Measurements from ENCODE around the gene TRIM2.

TRIM2 gene

DNA sequence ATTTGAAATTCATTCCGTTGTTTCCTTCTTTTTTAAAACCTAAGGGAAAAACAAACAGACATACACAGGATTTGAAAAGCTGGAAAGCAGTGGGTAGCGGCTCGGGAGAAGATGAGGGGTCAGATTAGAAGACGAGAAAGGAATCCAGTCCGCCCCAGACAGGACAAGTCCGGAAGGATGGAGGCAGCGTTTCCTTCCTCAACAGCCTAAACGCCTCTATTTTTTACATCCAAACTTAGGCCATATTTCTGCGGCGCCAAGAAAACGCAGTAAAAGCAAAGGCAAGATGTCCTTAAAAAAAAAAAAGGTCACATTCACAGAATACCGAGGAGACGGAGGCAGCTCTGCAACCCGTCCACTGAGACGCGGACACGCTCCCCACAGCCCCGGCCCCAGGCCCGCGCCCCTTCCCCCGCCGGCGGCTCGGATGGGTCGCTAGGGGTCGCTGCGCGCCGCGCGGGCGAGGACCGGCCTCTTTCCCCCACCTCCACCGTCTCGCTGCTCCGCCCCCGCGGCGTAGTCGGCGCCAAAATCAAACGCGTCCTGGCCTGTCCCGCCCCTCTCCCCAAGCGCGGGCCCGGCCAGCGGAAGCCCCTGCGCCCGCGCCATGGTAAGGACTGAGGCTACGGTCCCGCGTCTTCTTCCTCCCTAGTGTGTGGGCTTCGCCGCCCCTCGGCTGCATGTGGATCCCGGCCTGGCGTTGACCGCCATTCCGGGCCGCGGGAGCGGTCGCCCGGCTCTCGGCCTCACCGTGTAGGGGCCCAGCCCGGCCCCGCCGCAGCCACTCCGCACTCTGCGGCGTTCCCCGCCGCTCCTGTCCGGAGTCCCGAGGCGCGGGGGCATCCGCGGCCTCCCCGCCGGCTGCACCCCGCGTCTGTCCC is 140.1 kb downstream of the TRIM2 start, which contains the start of gene MND1:
Gene MND1 (plus strand): TSS at position 558 of the 881 bp plus-strand sequence. CDS start 50 bp downstream, at position 608.
- DNase-seq = peak; percentile 93

DNA sequence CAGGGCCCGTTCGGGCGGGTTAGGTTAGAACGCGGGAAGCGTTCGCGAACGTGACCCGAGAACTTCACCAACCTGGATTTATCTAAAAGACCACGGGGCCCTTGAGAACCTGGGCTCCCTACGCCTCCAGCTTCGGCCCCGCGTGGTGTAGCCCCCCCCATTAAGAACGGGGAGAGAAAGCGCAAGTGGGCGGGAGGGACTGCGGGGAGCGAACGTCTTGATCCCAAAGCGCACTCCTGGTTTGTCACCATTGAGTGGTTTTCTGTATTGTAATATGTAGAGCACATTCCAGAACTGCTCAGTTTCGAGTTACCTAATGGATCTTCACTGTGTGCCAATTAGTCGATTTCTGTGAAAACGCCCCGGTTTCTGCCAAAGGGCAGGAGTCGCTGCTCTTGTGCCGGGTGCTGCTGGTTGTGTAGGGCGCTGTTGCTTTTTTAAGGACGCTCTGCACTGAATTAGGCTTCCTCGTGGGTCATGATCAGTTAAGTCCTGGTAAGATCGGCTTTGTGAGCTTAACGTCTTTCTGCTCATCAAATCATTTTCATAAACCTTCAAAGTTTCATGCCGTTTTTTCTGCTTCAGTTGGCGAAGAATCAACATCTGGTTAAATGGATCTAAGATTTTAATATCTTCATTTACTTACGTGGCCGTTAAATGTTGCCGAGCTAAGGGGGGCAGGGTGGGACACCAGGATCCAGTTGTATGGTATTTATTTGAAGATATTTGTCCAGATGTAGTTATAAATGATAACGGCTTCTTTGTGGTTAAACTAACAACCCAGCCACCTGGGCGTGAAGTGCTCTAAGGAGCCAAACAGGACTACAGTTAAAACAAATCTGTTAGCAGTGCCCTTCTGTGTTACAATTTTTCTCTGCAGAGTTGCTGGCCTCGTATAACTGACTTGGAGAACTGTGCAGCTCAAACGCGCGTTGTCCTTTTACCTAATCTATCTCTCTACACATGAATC is 141.1 kb downstream of the TRIM2 start:
- DNase-seq = peak; percentile 53

DNA sequence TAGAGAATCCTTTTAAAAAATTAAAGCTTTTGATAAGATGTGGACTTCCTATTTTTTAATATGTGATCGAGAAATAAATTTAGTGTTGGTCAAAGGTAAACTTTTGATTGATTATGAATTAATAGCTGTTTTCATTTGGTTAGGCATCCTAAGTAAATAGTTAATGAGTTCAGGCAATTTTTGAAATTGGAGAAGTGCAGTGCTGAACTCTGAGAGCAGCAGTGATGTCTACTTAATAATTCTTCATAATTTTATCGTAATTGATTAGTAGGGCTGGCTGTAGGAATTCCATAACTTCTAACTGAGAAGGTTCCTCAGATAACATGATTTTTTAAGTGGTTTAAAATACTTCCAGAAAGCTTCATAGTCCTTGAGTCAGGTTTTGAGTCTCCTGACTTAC is 141.8 kb downstream of the TRIM2 start:
- DNase-seq = no peak

DNA sequence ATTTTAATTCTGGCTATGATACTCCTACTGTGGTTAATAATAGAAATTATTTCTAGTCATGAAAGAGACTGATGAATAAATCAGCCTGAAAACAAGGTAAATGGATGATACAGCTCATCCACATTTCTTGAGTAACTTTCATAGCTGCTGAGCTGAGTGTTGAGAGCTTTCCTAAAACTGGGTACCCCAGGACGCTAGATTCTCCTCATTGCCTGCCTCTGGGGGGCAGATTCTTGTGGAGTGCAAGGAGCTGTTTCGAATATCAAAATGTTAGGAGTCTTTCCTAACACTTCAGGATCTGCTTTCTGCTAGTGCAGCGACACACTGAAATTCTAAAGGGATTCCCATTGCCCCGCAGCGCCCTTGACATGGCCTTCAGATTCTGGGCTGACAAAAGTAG is 142.3 kb downstream of the TRIM2 start:
- no peak for DNase-seq

DNA sequence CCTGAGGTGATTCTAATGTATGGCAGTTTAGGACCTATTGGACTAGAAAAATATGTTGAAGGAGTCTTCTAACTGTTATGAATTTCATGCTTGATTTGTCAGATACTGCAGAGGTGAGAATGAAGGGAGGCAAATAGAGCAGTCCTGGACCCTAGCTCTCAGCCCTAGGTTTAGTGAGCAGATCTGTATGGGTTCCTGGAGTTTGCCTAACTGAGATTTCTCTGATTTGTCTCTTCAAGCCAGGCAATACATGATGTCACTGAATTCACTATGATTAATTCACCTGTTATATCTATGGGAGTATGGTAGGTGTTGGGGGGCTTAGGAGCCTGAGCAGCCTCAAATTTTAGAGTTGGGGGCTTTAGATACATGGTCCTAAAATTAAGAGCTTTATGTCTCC is 142.9 kb downstream of the TRIM2 start:
- no peak for DNase-seq

DNA sequence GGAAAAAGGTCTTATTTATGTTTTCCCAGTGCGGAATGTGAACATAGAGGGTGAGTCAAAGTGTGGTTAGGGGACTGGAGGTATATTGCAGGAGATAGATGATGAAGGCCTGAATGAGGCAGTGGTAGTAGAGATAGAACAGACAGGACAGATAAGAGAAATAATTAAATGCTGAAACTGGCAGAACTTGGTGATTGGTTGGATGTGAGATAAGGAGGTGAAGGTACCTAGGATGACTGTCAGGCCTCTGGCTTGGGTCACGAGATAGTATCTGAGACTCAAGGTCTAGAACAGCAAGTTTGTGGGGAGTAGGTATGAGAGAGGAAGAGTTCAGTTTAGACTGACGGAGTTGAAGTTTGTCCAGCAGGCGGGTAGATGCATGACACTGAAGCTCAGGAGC is 143.8 kb downstream of the TRIM2 start:
- no peak for DNase-seq

DNA sequence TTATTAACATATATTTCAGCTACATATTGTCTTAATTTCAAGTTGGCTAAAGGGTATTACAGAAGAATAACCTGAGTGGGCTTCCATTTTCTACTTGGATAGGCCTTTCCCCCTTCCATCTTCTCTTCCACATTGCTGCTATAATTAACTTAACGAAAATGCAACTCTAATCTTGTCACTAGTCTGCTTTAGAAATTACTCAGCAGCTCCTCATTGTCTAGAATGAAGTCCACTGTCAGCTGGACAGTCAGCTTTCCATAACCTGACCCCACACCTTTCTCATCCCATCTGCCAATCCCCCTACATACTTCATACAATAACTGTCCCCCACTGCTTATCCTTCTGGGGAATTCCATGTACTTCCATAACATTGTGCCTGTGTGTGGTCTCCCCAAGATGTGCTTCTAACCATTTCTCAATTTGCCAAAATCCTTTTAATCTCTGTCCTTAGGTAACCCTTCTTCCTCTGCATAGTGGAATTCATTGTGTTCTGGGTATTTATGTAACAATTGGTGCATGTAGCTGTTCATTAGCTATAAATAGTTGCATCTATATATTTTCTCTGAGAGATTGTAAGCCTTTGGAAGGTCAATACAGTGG is 145.1 kb downstream of the TRIM2 start:
- DNase-seq = no peak

DNA sequence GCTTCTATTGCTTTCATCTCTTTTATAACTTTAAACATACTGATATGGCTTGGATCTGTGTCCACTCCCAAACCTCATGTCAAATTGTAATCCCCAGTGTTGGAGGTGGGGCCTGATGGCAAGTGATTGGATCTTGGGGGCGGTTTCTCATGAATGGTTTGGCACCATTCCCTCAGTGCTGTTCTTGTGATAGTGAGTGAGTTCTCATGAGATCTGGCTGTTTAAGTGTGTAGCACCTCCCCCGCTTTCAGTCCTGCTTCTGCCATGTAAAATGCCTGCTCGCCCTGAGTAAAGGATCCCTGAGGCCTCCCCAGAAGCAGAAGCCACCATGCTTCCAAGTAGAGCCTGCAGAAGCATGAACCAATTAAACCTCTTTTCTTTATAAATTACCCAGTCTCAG is 157.9 kb downstream of the TRIM2 start:
- no peak for DNase-seq

DNA sequence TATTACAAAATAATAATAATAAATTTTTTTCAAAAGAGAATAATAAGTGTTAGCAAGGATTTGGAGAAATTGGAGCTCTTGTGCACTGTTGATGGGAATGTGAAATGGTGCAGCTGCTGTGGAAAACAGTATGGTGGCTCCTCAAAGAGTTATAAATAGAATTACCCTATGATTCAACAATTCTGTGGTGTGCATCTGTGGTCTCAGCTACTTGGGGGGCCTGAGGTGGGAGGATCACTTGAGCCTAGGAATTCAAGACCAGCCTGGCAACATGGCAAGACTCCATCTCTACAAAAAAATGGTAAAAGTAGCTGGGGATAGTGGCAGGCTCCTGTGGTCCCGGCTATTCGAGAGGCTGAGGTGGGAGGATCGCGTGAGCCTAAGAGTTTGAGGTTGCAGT is 159.8 kb downstream of the TRIM2 start:
- no peak for DNase-seq

DNA sequence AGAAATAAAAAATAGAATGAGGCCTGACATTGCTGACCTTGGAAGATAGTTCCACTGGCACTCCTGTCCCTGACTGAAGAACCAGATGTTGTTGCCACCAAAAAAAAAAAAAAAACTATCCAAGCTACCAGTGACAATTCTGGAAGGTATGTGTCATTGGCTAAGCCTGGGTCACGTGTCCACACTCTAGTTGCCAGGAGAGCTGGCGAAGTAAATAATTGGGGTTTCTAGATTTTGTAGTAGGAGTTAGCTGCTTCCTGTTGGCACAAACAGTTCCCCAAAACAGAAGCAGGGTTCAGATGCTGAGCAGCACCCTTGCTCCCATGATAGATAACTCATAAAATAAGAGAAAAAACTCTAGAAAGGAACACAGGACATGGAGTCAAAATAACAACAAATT is 160.8 kb downstream of the TRIM2 start:
- DNase-seq = no peak

DNA sequence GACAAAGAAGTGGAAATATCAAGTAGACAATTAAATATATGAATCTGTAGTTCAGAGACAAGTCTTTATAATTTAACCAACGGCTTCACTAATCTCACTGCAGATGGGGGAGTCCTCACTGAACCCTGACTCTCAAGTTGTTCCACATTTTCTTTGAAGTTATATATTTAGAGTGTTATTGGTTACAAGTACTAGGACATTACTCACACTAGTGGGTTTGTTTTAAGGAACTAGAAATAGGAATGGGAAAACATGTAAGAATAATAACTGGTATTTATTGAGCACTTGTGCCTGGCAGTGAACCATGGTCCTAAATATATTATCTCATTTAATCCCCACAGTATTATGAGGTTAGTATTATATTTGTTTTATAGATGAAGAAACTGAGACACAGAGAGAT is 162.2 kb downstream of the TRIM2 start:
- no peak for DNase-seq

DNA sequence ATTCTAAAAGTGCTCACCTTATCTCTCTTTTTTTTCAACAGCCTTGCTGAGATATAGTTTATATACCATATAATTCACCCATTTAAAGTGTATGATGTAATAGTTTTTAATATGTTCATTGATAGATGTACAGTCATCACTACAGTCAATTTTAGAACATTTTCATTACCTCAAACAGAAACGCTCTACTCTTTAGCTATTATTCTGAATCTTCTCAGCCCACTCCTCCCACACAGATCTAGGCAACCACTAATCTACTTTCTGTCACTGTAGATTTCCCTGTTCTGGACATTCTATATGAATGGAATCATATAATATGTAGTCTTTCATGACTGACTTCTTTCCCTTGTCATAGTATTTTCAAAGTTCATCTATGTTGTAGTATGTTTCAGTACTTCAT is 162.8 kb downstream of the TRIM2 start:
- DNase-seq = no peak

DNA sequence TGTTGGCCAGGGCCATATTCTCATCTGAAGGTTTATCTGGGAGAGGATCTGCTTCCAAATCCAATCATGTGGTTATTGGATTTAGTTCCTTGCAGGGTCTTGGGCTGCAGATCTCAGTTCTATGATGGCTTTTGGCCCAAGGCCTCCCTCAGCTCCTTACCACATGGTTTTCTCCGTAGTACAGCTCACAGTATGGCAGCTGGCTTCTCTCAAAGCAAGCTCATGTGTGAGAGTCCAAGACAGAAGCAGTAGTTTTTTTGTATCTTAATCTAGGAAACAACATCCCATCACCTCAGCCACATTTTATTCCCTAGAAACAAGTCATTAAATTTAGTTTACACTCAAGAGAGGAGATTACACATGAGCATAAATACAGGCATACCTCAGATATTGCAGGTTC is 164.8 kb downstream of the TRIM2 start:
- DNase-seq = no peak

DNA sequence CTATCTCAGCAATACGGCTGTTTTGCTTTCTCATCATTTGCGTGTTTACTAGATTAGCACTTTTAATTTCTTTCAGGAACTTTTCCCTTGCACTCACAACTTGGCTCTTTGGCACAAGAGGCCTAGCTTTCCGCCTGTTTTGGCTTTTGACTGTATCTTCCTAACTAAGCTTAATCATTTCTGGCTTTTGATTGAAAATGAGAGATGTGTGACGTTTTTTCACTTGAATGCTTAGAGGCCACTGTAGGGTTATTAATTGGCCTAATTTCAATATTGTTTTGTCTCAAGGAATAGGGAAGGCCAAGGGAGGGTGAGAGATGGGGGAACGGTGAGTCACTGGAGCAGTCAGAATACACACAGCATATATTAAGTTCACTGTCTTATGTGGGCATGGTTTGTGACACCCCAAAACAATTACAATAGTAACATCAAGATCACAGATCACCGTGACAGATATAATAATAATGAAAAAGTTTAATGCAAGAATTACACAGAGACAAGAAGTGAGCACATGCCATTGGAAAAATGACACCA is 167.5 kb downstream of the TRIM2 start:
- peak; percentile 17 for DNase-seq

DNA sequence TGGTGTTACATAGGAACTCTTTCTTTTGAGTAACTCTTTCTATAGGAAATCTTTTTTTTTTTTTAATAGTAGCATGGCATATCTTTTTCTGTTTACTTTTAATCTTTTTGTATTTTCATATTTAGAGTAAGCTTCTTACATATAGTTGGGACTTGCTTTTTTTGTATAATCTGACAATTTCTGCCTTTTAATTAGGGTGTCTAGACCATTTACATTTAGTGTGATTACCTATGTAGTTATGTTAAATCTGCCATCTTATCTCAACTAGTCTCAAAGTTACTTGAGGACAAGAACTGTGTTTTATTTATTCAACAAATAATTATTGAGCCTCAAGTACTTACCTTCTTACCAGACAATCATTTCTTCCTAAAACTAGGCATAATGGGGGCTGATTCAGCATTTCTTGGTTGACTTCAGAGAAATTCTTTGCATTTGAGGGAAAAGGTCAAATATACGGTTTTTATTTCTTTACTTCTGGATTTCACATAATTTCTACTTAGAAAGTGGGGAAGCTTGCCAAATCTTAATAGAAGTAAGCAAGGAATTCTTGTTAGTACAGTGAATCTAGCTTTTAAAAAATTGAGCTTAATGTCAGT is 168.8 kb downstream of the TRIM2 start:
- DNase-seq = no peak

DNA sequence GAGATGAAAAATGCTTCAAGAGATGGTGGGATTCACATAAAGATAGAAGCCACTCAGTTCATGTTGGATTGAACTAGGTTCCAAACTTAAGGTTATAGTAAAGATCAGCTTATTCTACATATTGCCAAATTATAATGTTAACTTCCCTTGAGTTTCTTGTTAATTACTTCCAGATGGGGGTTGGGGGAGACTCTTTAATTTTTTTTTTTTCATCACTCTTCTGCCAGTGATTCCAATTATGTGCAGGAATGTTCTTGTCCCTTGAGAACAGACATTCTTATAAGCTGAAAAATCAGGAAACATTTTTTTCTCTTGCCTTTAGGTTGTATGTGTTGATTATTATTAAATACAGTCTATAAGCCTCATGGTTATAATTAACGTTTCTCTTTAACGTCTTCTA is 170.2 kb downstream of the TRIM2 start:
- DNase-seq = no peak

DNA sequence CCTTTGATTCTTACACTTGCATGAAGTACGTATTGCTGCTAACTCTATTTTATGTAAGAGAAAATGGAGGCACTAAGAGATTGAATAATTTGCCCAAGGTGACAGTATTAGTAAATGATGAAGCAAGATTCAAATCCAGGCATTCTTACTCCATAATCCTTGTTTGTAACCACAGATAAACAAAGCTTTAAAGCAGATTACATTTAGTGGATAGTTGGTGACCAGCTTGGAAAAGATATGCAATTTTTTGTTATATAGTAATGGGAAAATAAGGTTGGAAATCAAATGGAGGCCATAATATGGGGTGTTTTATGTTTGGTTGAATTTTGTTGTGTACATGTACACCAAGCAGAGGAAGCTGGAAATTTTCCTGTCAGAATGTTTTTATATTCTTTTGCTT is 171.1 kb downstream of the TRIM2 start:
- DNase-seq = no peak

DNA sequence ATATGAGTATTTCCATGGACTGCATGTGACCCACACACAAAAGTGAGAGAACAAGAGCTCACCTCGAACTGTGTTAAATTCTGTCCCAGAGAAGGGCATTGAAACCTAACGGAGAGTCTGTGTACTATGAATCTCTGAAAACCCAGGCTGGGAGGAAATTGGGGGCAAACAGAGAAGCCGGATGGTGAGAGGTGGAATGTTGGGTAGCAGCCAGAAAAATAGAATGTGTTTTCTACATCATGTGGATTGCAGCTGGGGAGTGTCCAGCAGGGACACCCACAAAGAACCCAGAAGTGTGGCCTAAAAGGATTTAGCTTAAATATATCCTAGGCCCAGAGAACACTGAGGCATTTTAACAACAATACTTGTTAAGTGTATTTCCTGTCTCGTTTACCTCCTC is 178.9 kb downstream of the TRIM2 start:
- DNase-seq = no peak

DNA sequence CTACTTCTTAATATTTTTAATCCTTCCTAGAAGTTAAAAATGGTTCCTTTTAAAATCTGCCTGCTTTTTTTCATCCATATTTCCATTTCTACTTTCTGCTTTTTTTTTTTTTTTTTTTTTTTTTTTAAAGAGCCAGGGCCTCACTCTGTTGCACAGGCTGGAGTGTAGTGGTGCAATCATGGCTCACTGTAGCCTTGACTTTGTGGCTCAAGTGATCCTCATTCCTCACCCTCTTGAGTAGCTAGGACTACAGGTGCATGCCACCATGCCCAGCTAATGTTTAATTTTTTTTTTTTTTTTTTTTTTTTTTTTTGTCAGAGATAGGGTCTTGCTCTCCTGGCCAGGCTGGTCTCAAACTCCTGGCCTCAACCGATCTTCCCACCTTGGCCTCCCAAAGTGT is 179.9 kb downstream of the TRIM2 start:
- no peak for DNase-seq

DNA sequence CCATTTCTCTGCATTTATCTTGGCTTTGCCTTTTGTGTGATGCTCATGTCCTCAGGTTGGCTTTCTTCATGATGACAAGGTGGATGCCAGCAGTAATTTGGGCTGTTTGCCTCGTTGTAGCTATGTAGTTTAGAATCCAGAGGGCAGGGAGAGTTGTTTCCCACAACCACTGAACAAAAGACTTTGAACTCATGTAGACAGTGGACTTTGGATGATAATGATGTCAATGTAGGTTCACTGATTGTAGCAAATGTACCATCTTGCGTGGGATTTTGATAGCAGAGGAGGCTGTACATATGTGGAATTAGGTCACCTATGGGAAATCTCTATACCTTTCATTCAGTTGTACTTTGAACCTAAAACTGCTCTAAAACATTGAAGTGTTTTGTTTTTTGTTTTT is 181.5 kb downstream of the TRIM2 start:
- DNase-seq = no peak

DNA sequence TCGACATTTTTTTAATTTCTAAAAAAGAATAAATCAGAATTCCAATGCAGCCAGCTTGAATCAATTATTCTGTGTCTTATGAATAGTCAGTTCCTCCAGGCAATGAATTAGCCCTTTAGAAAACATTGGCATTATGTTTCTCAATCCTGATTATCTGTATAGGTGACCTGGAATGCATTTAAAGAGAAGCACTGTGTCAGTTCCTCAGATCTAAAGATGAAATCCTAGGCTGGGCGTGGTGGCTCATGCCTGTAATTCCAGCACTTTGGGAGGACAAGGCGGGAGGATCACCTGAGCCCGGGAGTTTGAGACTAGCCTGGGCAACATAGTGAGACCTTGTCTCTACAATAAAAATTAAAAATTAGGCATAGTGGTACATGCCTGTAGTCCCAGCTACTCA is 183.7 kb downstream of the TRIM2 start:
- no peak for DNase-seq

Measured in activated naive CD4-positive, alpha-beta T cell treated with Interleukin-2 at 50 U/mL for 16 hours (primary cell).